ENCODE measurements around the gene TRAF3IP1.

TRAF3IP1 gene

DNA sequence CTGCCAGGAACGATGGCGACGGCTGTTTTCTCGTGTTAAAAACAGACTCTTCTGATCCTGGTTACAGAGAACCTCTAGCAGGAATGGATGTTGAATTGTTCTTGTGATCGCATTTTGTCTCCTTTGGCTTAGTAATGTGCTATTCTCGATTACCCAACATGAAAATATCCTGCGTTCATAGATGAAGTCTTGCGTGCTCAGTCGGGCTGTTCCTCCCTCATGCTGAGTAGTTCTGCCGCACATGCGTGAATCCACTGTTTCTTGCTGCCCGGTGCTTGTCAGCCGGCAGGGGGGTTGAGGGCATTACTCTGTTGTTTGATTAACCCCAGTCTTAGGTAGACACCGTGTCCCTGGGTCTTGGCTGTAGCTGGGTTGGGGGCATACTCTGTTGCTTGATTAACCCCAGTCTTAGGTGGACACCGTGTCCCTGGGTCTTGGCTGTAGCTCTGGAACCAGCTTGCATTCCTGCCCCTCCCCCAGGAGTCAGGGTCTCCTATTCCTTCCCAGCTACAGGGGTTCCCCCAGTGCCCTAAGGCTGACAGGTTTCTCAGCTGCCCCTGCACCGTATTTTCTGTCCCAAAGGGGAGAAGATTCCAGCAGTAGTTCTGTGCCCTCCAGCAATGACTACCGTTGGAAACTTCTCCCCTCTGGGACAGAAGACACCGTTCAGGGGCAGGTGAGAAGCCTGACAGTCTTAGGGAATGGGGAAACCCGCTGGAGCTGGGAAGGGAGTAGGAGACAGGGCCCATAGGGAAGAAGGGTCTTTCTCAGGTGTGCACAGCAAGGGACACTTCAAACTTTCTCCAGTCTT, 84.3 kb downstream of the TRAF3IP1 start:
- TF ChIP-seq SIN3A (IDR thresholded peaks at IDR 0.05; ENCODE audit: borderline replicate concordance, insufficient read depth, low read length): no peak
- TF ChIP-seq FOXP2 (optimal IDR thresholded peaks at IDR 0.05; ENCODE audit: borderline replicate concordance, extremely low read depth, extremely low read length, insufficient read depth): no peak
- TF ChIP-seq, protein P1, sequence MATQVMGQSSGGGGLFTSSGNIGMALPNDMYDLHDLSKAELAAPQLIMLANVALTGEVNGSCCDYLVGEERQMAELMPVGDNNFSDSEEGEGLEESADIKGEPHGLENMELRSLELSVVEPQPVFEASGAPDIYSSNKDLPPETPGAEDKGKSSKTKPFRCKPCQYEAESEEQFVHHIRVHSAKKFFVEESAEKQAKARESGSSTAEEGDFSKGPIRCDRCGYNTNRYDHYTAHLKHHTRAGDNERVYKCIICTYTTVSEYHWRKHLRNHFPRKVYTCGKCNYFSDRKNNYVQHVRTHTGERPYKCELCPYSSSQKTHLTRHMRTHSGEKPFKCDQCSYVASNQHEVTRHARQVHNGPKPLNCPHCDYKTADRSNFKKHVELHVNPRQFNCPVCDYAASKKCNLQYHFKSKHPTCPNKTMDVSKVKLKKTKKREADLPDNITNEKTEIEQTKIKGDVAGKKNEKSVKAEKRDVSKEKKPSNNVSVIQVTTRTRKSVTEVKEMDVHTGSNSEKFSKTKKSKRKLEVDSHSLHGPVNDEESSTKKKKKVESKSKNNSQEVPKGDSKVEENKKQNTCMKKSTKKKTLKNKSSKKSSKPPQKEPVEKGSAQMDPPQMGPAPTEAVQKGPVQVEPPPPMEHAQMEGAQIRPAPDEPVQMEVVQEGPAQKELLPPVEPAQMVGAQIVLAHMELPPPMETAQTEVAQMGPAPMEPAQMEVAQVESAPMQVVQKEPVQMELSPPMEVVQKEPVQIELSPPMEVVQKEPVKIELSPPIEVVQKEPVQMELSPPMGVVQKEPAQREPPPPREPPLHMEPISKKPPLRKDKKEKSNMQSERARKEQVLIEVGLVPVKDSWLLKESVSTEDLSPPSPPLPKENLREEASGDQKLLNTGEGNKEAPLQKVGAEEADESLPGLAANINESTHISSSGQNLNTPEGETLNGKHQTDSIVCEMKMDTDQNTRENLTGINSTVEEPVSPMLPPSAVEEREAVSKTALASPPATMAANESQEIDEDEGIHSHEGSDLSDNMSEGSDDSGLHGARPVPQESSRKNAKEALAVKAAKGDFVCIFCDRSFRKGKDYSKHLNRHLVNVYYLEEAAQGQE (IDR thresholded peaks at IDR 0.05; ENCODE audit: insufficient read depth in 1 of 2, low read depth in 2 of 2, low read length in 2 of 2): no peak
- TF ChIP-seq TAF1 (IDR thresholded peaks at IDR 0.05; ENCODE audit: borderline replicate concordance, insufficient read depth, low read length): no peak
- TF ChIP-seq POLR2AphosphoS5 (IDR thresholded peaks at IDR 0.05; ENCODE audit: low read depth, low read length): no peak

DNA sequence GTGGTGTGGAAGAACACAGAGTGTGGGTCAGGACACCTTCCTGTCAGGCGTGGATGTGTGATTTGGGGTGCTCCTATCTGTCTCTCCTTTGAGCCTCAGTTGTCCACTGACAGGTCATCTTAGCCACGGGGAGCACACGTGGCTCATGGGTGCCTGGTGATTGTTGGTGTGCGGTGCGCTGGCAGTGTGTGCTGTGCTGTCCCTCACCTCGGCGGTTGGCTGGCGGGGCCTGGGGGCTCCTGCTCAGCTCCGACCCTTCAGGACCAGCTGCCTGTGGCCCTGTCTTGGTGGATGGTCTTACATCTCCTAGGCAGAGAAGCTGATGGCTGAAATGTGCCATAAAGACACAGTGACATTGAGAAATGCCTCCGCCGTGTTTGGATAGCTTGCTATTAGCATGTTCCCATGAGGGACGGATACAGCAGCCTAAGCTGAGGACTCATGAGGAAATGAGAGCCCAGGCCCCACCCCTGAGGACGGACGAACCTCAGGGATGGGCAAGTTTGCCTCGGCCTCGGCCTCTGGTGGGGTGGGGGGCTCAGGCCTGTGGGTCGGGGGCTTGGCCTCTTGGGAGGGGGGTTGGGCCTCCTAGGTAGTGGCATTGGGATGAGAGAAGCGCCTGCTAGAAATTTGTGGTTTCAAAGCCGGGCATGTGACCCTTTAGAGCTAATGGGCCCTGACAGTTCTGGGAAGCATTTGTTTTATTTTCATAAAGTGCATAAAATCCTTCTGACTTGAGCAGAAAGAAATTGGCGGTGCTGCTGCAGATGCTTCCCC, 86.1 kb downstream of the TRAF3IP1 start:
- TF ChIP-seq TAF1 (IDR thresholded peaks at IDR 0.05; ENCODE audit: borderline replicate concordance, insufficient read depth, low read length): no peak
- TF ChIP-seq FOXP2 (optimal IDR thresholded peaks at IDR 0.05; ENCODE audit: borderline replicate concordance, extremely low read depth, extremely low read length, insufficient read depth): no peak
- no peak for TF ChIP-seq POLR2AphosphoS5 (IDR thresholded peaks at IDR 0.05; ENCODE audit: low read depth, low read length)
- TF ChIP-seq, protein P1 (IDR thresholded peaks at IDR 0.05; ENCODE audit: insufficient read depth in 1 of 2, low read depth in 2 of 2, low read length in 2 of 2): no peak
- no peak for TF ChIP-seq SIN3A (IDR thresholded peaks at IDR 0.05; ENCODE audit: borderline replicate concordance, insufficient read depth, low read length)

DNA sequence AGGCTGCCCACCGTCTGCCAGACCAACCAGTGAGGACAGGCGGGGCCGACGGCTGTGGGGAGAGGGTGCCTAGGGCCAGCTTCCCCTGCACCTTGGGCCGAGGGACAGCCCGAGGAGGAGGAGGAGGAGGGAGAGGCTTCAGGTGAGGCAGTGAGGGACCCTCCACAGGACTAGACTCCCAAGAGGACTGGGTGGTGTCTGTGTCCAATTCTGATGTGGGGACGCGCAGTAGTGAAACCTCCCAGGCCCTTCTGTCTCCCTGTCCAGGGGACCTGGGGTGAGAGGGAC, 86.6 kb downstream of the TRAF3IP1 start:
- no peak for TF ChIP-seq SIN3A (IDR thresholded peaks at IDR 0.05; ENCODE audit: borderline replicate concordance, insufficient read depth, low read length)
- no peak for TF ChIP-seq TAF1 (IDR thresholded peaks at IDR 0.05; ENCODE audit: borderline replicate concordance, insufficient read depth, low read length)
- no peak for TF ChIP-seq FOXP2 (optimal IDR thresholded peaks at IDR 0.05; ENCODE audit: borderline replicate concordance, extremely low read depth, extremely low read length, insufficient read depth)
- no peak for TF ChIP-seq POLR2AphosphoS5 (IDR thresholded peaks at IDR 0.05; ENCODE audit: low read depth, low read length)
- TF ChIP-seq, protein P1 (IDR thresholded peaks at IDR 0.05; ENCODE audit: insufficient read depth in 1 of 2, low read depth in 2 of 2, low read length in 2 of 2): no peak

DNA sequence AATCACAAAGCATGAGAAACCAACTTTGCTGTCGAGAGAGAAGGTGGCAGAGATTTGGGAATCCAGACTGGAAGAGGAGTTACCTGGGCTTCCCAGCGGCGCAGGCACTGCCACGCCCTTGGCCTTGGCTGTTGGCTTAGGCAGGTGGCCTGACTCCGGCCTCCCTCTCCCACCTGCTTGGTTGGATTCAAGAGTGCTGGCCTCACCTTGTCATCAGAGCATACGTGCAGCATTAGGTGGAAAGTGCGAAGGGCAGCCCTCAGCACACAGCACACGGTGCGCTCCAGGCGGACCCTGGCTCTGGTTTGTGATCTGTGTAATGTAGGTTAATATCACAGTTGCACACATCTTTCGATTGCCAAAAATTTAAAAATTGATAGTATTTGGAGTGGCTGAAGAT, 87.2 kb downstream of the TRAF3IP1 start:
- TF ChIP-seq, protein P1 (IDR thresholded peaks at IDR 0.05; ENCODE audit: insufficient read depth in 1 of 2, low read depth in 2 of 2, low read length in 2 of 2): no peak
- no peak for TF ChIP-seq SIN3A (IDR thresholded peaks at IDR 0.05; ENCODE audit: borderline replicate concordance, insufficient read depth, low read length)
- TF ChIP-seq FOXP2 (optimal IDR thresholded peaks at IDR 0.05; ENCODE audit: borderline replicate concordance, extremely low read depth, extremely low read length, insufficient read depth): no peak
- TF ChIP-seq TAF1 (IDR thresholded peaks at IDR 0.05; ENCODE audit: borderline replicate concordance, insufficient read depth, low read length): no peak
- no peak for TF ChIP-seq POLR2AphosphoS5 (IDR thresholded peaks at IDR 0.05; ENCODE audit: low read depth, low read length)

Measured in PFSK-1 (cell line).